IMR-90 (cell line): Measurements from ENCODE around the gene FGF2. TPM values are rescaled to one million over a fixed set of nuclear protein-coding genes. Genes with fewer than 3 reads are reported as not detected.

Source experiments
- ATAC-seq: fragments of 200-7000 bp; cut with Tn5 transposase; 2 replicates; pipeline ENCODE4 v1.9.1; 2020; ENCODE audit warnings: low read depth, mild to moderate bottlenecking, moderate library complexity
- BruUV-seq: library from RNA; stranded (reverse); fragments of 400-500 nt; replicated peaks from 2 replicates; lab custom pipeline; 2021; lab: Mats Ljungman, UMichigan
- CTCF ChIA-PET: fragments of 300-600 bp; formaldehyde crosslinking; extraction: SDS; loops from one replicate; lab custom pipeline; 2021; ENCODE audit warnings: antibody characterized with exemption; lab: Yijun Ruan, JAX
- POLR2A ChIA-PET: fragments of 300-600 bp; sonication (Branson Sonifier 250); formaldehyde crosslinking; loops from one replicate; lab custom pipeline; 2022; ENCODE audit warnings: antibody characterized with exemption; ENCODE audit not compliant: unreplicated experiment; lab: Charles Lee
- DNase-seq: peaks from one replicate; pipeline ENCODE4 v3.0.0; 2013
- H2AFZ ChIP-seq: replicated peaks from 2 replicates; pipeline ENCODE3; 2013; ENCODE audit warnings: low read length, mild to moderate bottlenecking; ENCODE audit not compliant: poor library complexity
- H2AK5ac ChIP-seq: 2 replicates; pipeline ENCODE4 v1.6.1; 2013; ENCODE audit warnings: low read depth, low read length, inconsistent platforms
- H2AK9ac ChIP-seq: replicated peaks from 2 replicates; pipeline ENCODE3; 2013; ENCODE audit warnings: mild to moderate bottlenecking, low read depth, low read length, moderate library complexity; ENCODE audit not compliant: poor library complexity
- H2BK120ac ChIP-seq: 2 replicates; pipeline ENCODE4 v1.6.1; 2013; ENCODE audit warnings: low read depth, low read length, inconsistent platforms
- H2BK15ac ChIP-seq: 3 replicates; pipeline ENCODE4 v1.6.1; 2013; ENCODE audit warnings: low read depth, low read length, inconsistent platforms
- H2BK20ac ChIP-seq: 2 replicates; pipeline ENCODE4 v1.6.1; 2013; ENCODE audit warnings: low read depth, mild to moderate bottlenecking, inconsistent platforms, low read length, moderate library complexity
- H2BK5ac ChIP-seq: 2 replicates; pipeline ENCODE4 v1.6.1; 2013; ENCODE audit warnings: mild to moderate bottlenecking, low read depth, low read length, inconsistent platforms; ENCODE audit not compliant: poor library complexity, severe bottlenecking
- H3K14ac ChIP-seq: replicated peaks from 2 replicates; pipeline ENCODE4 v1.6.1; 2013; ENCODE audit warnings: low read depth, low read length, inconsistent platforms
- H3K18ac ChIP-seq: 2 replicates; pipeline ENCODE4 v1.6.1; 2013; ENCODE audit warnings: low read depth, low read length, control low read depth
- H3K23ac ChIP-seq: 2 replicates; pipeline ENCODE4 v1.6.1; 2013; ENCODE audit warnings: low read depth, low read length, inconsistent platforms
- H3K27ac ChIP-seq: 2 replicates; pipeline ENCODE4 v1.5.1; 2013; ENCODE audit warnings: mild to moderate bottlenecking, control low read depth, low read length; ENCODE audit not compliant: insufficient read depth
- H3K27me3 ChIP-seq: 2 replicates; pipeline ENCODE4 v1.6.1; 2013; ENCODE audit warnings: low read length; ENCODE audit not compliant: control insufficient read depth, insufficient read depth
- H3K36me3 ChIP-seq: 2 replicates; pipeline ENCODE4 v1.6.1; 2013; ENCODE audit warnings: low read length, mixed read lengths; ENCODE audit not compliant: control insufficient read depth, insufficient read depth
- H3K4ac ChIP-seq: 2 replicates; pipeline ENCODE4 v1.6.1; 2013; ENCODE audit warnings: low read depth, low read length, inconsistent platforms
- H3K4me1 ChIP-seq: 2 replicates; pipeline ENCODE4 v1.6.1; 2013; ENCODE audit warnings: low read length, mixed read lengths; ENCODE audit not compliant: control insufficient read depth, insufficient read depth
- H3K4me2 ChIP-seq: 2 replicates; pipeline ENCODE4 v1.6.1; 2013; ENCODE audit warnings: low read depth, mild to moderate bottlenecking, control low read depth, low read length, moderate library complexity
- H3K4me3 ChIP-seq: 2 replicates; pipeline ENCODE4 v1.5.1; 2013; ENCODE audit warnings: low read depth, mild to moderate bottlenecking, control low read depth, low read length, moderate library complexity; ENCODE audit not compliant: insufficient read depth
- H3K56ac ChIP-seq: 2 replicates; pipeline ENCODE4 v1.6.1; 2013; ENCODE audit warnings: low read length, inconsistent platforms; ENCODE audit not compliant: insufficient read depth; ENCODE audit errors: extremely low read depth
- H3K79me1 ChIP-seq, 2 experiments: 2 replicates each; pipeline ENCODE4 v1.6.1; 2013; ENCODE audit warnings: low read length in 2 of 2, inconsistent platforms in 1 of 2, low read depth in 1 of 2
- H3K9ac ChIP-seq: 2 replicates; pipeline ENCODE4 v1.6.1; 2013; ENCODE audit warnings: low read depth, low read length, control low read depth
- H3K9me1 ChIP-seq: 2 replicates; pipeline ENCODE4 v1.6.1; 2013; ENCODE audit warnings: low read length, inconsistent platforms; ENCODE audit not compliant: insufficient read depth
- H3K9me3 ChIP-seq: 2 replicates; pipeline ENCODE4 v1.6.1; 2013; ENCODE audit warnings: low read length; ENCODE audit not compliant: control insufficient read depth, insufficient read depth
- H4K20me1 ChIP-seq: 2 replicates; pipeline ENCODE4 v1.6.1; 2013; ENCODE audit warnings: low read length, inconsistent platforms; ENCODE audit not compliant: insufficient read depth
- H4K5ac ChIP-seq: 2 replicates; pipeline ENCODE4 v1.6.1; 2013; ENCODE audit warnings: mild to moderate bottlenecking, low read depth, low read length, control low read depth
- H4K8ac ChIP-seq, 2 experiments: 2 replicates each; pipeline ENCODE4 v1.6.1; 2013; ENCODE audit warnings: low read depth in 2 of 2, low read length in 2 of 2, control low read depth in 1 of 2, inconsistent platforms in 1 of 2
- H4K91ac ChIP-seq: 2 replicates; pipeline ENCODE4 v1.6.1; 2013; ENCODE audit warnings: low read depth, low read length, inconsistent platforms; ENCODE audit not compliant: insufficient read depth
- CEBPB ChIP-seq: IDR thresholded peaks from 2 replicates; pipeline ENCODE4 v1.6.1; 2012; ENCODE audit warnings: low read depth, low read length, improper control_type of control experiment
- MAFK ChIP-seq: IDR thresholded peaks from 2 replicates; pipeline ENCODE4 v1.6.1; 2012; ENCODE audit warnings: low read depth, low read length, improper control_type of control experiment
- RCOR1 ChIP-seq: IDR thresholded peaks from 2 replicates; pipeline ENCODE4 v1.6.1; 2012; ENCODE audit warnings: mild to moderate bottlenecking, low read length, improper control_type of control experiment; ENCODE audit not compliant: insufficient replicate concordance
- WGBS, 2 experiments: methylation state at CpG; one replicate each; pipeline versions ENCODE4 v1.1.5 to v1.1.7; 2013; ENCODE audit warnings: missing lambda C conversion rate in 2 of 2; ENCODE audit not compliant: insufficient read length in 1 of 2; ENCODE audit errors: extremely low coverage in 2 of 2; 5-methylcytosine and 5-hydroxymethylcytosine counted together
- dilution Hi-C: fragments of 300-500 bp; cut with HindIII; formaldehyde crosslinking; loops from one replicate; pipeline ENCODE4 v1.14.3; 2018; ENCODE audit warnings: low sequenced_read_pairs; ENCODE audit not compliant: unreplicated experiment
- in situ Hi-C: fragments of 300-500 bp; cut with MboI; formaldehyde crosslinking; loops from 3 replicates; pipeline ENCODE4 v1.14.3; 2019; ENCODE audit warnings: low sequenced_read_pairs, inconsistent platforms, mixed read lengths
- intact Hi-C: fragments of 100-400 bp; cut with micrococcal nuclease; formaldehyde crosslinking; loops from 2 replicates; pipeline ENCODE4 v1.10.0; 2022
- polyA plus RNA-seq, 3 experiments: library from polyadenylated mRNA; depleted of rRNA; stranded (reverse); fragments of >200 nt; gene quantifications; 2 replicates each; pipeline ENCODE4 v1.2.3, GENCODE V29; 2012; ENCODE audit warnings: low replicate concordance in 1 of 3
- total RNA-seq: library from RNA; depleted of rRNA; stranded (reverse); fragments of >200 nt; gene quantifications from 2 replicates; pipeline ENCODE4 v1.2.3, GENCODE V29; 2012
- TF ChIP-seq, protein P1 (sequence below): conservative IDR thresholded peaks from 2 replicates; pipeline ENCODE4 v1.5.1; 2012; ENCODE audit warnings: mild to moderate bottlenecking, low read depth, low read length, improper control_type of control experiment

Gene FGF2
- total and polyA plus RNA-seq, 2 of the 4 experiments (the other 2 are of a cell fraction): 12.9 to 27.1 TPM

DNA sequence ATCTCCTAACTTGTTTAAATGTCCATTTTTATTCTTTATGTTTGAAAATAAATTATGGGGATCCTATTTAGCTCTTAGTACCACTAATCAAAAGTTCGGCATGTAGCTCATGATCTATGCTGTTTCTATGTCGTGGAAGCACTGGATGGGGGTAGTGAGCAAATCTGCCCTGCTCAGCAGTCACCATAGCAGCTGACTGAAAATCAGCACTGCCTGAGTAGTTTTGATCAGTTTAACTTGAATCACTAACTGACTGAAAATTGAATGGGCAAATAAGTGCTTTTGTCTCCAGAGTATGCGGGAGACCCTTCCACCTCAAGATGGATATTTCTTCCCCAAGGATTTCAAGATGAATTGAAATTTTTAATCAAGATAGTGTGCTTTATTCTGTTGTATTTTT, 68.2 kb downstream of the FGF2 start:
- Histone ChIP-seq H3K27me3 (no peaks in the 10 kb centered on the region), H2AFZ (no peak overlapping the region), H3K4me2 (no peak overlapping the region), H2BK120ac (no peak overlapping the region), H2BK15ac (no peak overlapping the region; the same call in 2 of the 3 replicates), H3K18ac (no peak overlapping the region), H3K14ac (no peak overlapping the region), H3K36me3 (peaks cover 11% of the 10 kb centered on the region), H3K56ac (no peak overlapping the region), H4K91ac (no peak overlapping the region), H3K9ac (no peak overlapping the region), H3K4ac (0 out of 2 replicates have a peak overlapping the region, but pooled peaks have one; percentile 46), H4K20me1 (no peaks in the 10 kb centered on the region), H3K23ac (no peak overlapping the region), H2AK5ac (peak overlapping the region; percentile 20; the same call in 1 of the 2 replicates), H2BK20ac (no peak overlapping the region), H2AK9ac (peak overlapping the region; percentile 44), H3K9me1 (peaks cover 7% of the 10 kb centered on the region), H4K8ac (peak overlapping the region in 1 of 2 experiments; percentile 63; a peak in 1 of 4 replicates), H2BK5ac (no peak overlapping the region), H4K5ac (no peak overlapping the region), H3K4me3 (no peak overlapping the region), H3K9me3 (no peaks in the 10 kb centered on the region), H3K27ac (no peak overlapping the region; the same call in 1 of the 2 replicates), H3K4me1 (peaks cover 13% of the 10 kb centered on the region), H3K79me1 (peaks cover 23 to 44% of the 10 kb centered on the region in 2 experiments)
- intact Hi-C loops: no loop called here
- ATAC-seq (no peak), DNase-seq (no peak)
- WGBS, 2 experiments: no CpG with 5 or more reads among the region's 3 CpGs
- no peak for TF ChIP-seq RCOR1
- TF ChIP-seq MAFK: no peak
- TF ChIP-seq CEBPB: no peak
- TF ChIP-seq, protein P1, sequence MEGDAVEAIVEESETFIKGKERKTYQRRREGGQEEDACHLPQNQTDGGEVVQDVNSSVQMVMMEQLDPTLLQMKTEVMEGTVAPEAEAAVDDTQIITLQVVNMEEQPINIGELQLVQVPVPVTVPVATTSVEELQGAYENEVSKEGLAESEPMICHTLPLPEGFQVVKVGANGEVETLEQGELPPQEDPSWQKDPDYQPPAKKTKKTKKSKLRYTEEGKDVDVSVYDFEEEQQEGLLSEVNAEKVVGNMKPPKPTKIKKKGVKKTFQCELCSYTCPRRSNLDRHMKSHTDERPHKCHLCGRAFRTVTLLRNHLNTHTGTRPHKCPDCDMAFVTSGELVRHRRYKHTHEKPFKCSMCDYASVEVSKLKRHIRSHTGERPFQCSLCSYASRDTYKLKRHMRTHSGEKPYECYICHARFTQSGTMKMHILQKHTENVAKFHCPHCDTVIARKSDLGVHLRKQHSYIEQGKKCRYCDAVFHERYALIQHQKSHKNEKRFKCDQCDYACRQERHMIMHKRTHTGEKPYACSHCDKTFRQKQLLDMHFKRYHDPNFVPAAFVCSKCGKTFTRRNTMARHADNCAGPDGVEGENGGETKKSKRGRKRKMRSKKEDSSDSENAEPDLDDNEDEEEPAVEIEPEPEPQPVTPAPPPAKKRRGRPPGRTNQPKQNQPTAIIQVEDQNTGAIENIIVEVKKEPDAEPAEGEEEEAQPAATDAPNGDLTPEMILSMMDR: no peak
- no TSS peak for BruUV-seq
- CTCF ChIA-PET: no interaction called here
- in situ Hi-C loops: no loop called here
- POLR2A ChIA-PET: no interaction called here
- dilution Hi-C loops: no loop called here
